Uterus (tissue), 2 donors: ENCODE results near the gene SCG5.
"Not testable (repeated sequence)": the region's sequence is repeated elsewhere in the genome, so short reads cannot be mapped to it uniquely, and the experiment has no call there.

Experiments used
- POLR2A ChIP-seq, 2 donors: fragments of 450-650 bp; IDR thresholded peaks; one replicate each; pipeline ENCODE4 v1.6.1; 2016; ENCODE audit warnings: antibody characterized with exemption in 2 of 2, mild to moderate bottlenecking in 1 of 2, moderate library complexity in 1 of 2
- TF ChIP-seq, protein P1 (sequence below), 4 experiments: fragments of 200-600 bp in 2 of 4; fragments of 450-650 bp in 2 of 4; sonication (generic) in 2 of 4; IDR thresholded peaks; one replicate each; pipeline ENCODE4 v1.5.1; 2016 to 2019; ENCODE audit warnings: antibody characterized with exemption in 4 of 4, mild to moderate bottlenecking in 2 of 4, moderate library complexity in 1 of 4

DNA sequence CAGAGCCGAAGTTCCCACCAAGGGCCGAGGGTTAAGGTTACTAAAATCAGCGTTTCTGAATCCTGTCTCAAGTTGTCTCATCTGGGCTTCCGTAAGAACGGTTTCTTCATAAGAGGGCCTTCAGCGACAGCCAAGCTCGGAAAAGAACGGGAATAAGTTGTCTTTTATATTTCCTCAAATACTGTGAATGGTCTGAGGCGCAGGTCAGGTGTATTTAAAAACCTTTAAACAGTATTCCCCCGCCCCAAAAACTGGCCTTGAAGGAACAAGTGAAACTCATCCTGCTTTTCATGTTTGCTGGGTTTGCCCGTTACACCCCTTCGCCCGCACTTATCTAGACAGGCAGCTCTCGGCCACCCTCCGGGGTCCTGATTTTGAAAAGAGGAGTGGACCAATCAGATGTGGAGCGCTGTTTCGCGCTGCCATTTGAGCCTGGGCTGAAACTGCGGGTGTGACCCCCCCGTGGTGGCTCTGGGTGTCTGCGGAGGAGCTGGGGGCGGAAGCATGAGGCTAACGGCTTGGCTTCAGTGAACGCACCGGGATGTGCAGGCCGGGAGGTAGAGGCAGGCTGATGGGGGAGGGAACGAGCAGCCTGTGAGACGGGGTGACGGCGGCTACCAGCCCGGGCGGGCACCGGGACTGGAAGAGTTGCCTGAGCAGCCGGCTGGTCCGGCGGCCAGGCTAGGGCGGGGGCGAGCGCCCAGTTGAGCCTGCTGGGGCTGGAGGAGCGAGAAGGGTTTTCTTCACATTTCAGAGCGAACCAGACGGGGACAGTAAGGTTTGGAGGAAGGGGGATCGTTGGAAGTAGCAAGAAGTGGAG lies 26.2 kb upstream of the SCG5 start, which contains the start of gene ARHGAP11A:
- TF ChIP-seq, protein P1, sequence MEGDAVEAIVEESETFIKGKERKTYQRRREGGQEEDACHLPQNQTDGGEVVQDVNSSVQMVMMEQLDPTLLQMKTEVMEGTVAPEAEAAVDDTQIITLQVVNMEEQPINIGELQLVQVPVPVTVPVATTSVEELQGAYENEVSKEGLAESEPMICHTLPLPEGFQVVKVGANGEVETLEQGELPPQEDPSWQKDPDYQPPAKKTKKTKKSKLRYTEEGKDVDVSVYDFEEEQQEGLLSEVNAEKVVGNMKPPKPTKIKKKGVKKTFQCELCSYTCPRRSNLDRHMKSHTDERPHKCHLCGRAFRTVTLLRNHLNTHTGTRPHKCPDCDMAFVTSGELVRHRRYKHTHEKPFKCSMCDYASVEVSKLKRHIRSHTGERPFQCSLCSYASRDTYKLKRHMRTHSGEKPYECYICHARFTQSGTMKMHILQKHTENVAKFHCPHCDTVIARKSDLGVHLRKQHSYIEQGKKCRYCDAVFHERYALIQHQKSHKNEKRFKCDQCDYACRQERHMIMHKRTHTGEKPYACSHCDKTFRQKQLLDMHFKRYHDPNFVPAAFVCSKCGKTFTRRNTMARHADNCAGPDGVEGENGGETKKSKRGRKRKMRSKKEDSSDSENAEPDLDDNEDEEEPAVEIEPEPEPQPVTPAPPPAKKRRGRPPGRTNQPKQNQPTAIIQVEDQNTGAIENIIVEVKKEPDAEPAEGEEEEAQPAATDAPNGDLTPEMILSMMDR (IDR thresholded peaks at IDR 0.05), result not testable (repeated sequence)
- TF ChIP-seq POLR2A (IDR thresholded peaks at IDR 0.05), result not testable (repeated sequence)
